ENCODE data around the gene ELMO2. TPM values are rescaled to one million over a fixed set of nuclear protein-coding genes. Genes with fewer than 3 reads are reported as not detected.

Gene ELMO2
- total and polyA plus RNA-seq, 9 of the 15 experiments (the other 6 are each of a cell fraction or from before 2014, with no cell fraction given), result 7.5 to 21.5 (median 15.9) TPM

DNA sequence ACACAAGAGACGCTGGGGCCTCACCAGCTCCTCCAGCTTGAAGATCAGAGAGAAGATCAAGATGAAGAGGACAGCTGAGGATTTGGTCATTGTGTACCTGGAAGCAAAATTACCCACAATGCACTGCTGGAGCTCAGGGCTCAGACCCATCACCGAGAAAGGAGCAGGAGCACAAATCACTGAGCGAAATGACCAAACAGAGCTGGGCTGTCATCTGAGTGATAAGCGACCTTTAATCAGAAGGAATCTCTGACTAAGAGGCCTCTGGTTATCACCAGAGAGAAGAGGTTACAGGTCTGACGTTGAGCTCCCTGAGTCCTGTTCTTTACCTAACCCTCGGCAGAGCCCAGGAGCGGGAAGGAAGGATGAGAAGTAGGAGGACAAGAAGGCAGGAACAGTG, 50.6 kb downstream of the ELMO2 start:
- WGBS (ENCODE audit: insufficient coverage, low coverage, missing lambda C conversion rate), result 25% methylated on average over 7 of the region's 7 CpGs
- CTCF ChIA-PET (ENCODE audit: low intra/inter-chr PET ratio), result no interaction called here
- BruUV-seq (replicated peaks), result no TSS peak
- TF ChIP-seq, protein P1, sequence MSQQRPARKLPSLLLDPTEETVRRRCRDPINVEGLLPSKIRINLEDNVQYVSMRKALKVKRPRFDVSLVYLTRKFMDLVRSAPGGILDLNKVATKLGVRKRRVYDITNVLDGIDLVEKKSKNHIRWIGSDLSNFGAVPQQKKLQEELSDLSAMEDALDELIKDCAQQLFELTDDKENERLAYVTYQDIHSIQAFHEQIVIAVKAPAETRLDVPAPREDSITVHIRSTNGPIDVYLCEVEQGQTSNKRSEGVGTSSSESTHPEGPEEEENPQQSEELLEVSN (IDR thresholded peaks at IDR 0.05; ENCODE audit: borderline replicate concordance in 1 of 2, extremely low read depth in 1 of 2, insufficient read depth in 1 of 2, insufficient read length in 1 of 2, low read depth in 1 of 2, low read length in 1 of 2, poor library complexity in 1 of 2, severe bottlenecking in 1 of 2), result no peak
- TF ChIP-seq CBFA2T3 (IDR thresholded peaks at IDR 0.05) (peak; percentile 61), DDX20 (tag; IDR thresholded peaks at IDR 0.05; ENCODE audit: low read depth) (no peak), ZNF143 (CRISPR knock-in tag; IDR thresholded peaks at IDR 0.05) (peak; percentile 49; the same call in 1 of the 2 replicates), CCAR2 (IDR thresholded peaks at IDR 0.05; ENCODE audit: low read depth, low read length) (no peak), ZFX (CRISPR knock-in tag; IDR thresholded peaks at IDR 0.05) (no peak), TBL1XR1 (IDR thresholded peaks at IDR 0.05; ENCODE audit: low read length in 2 of 2) (no peak), CSDE1 (IDR thresholded peaks at IDR 0.05) (no peak), FOSL1 (tag; conservative IDR thresholded peaks at IDR 0.05) (peak; percentile 83), KDM1A (IDR thresholded peaks at IDR 0.05) (peak; percentile 34 to 42; a peak in 2 of 4 replicates), CBX2 (IDR thresholded peaks at IDR 0.05; ENCODE audit: insufficient read depth, low read length, poor library complexity, severe bottlenecking) (no peak), ARID1B (IDR thresholded peaks at IDR 0.05) (peak; percentile 34; the same call in 1 of the 2 replicates), MEIS2 (IDR thresholded peaks at IDR 0.05; ENCODE audit: partially characterized antibody) (peak; percentile 58), RFX5 (IDR thresholded peaks at IDR 0.05; ENCODE audit: low read depth, low read length) (no peak), RBM34 (IDR thresholded peaks at IDR 0.05; ENCODE audit: borderline replicate concordance, insufficient read depth, low read length) (no peak)
- TF ChIP-seq, protein P2, sequence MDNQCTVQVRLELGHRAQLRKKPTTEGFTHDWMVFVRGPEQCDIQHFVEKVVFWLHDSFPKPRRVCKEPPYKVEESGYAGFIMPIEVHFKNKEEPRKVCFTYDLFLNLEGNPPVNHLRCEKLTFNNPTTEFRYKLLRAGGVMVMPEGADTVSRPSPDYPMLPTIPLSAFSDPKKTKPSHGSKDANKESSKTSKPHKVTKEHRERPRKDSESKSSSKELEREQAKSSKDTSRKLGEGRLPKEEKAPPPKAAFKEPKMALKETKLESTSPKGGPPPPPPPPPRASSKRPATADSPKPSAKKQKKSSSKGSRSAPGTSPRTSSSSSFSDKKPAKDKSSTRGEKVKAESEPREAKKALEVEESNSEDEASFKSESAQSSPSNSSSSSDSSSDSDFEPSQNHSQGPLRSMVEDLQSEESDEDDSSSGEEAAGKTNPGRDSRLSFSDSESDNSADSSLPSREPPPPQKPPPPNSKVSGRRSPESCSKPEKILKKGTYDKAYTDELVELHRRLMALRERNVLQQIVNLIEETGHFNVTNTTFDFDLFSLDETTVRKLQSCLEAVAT (IDR thresholded peaks at IDR 0.05), result no peak
- TF ChIP-seq, protein P3, sequence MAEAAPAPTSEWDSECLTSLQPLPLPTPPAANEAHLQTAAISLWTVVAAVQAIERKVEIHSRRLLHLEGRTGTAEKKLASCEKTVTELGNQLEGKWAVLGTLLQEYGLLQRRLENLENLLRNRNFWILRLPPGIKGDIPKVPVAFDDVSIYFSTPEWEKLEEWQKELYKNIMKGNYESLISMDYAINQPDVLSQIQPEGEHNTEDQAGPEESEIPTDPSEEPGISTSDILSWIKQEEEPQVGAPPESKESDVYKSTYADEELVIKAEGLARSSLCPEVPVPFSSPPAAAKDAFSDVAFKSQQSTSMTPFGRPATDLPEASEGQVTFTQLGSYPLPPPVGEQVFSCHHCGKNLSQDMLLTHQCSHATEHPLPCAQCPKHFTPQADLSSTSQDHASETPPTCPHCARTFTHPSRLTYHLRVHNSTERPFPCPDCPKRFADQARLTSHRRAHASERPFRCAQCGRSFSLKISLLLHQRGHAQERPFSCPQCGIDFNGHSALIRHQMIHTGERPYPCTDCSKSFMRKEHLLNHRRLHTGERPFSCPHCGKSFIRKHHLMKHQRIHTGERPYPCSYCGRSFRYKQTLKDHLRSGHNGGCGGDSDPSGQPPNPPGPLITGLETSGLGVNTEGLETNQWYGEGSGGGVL (CRISPR knock-in tag; IDR thresholded peaks at IDR 0.05), result no peak
- TF ChIP-seq, protein P4, sequence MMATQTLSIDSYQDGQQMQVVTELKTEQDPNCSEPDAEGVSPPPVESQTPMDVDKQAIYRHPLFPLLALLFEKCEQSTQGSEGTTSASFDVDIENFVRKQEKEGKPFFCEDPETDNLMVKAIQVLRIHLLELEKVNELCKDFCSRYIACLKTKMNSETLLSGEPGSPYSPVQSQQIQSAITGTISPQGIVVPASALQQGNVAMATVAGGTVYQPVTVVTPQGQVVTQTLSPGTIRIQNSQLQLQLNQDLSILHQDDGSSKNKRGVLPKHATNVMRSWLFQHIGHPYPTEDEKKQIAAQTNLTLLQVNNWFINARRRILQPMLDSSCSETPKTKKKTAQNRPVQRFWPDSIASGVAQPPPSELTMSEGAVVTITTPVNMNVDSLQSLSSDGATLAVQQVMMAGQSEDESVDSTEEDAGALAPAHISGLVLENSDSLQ (IDR thresholded peaks at IDR 0.05), result 0 out of 2 replicates have a peak, but pooled peaks have one; percentile 26

More for the DNA sequence above, 50.6 kb downstream of the ELMO2 start:
- in situ Hi-C loops (cut with MboI), result loop anchor here (10.0 kb wide), 1 partner anchor 319 kb away; no protein-coding TSS in a partner anchor
- intact Hi-C loops (cut with micrococcal nuclease), result no loop called here
- peaks cover 3% of the 10 kb centered on the region; the same call in 1 of the 3 replicates for H3K79me2 ChIP-seq (ENCODE audit: control insufficient read depth, insufficient read depth, low read length)
- peaks cover 26% of the 10 kb centered on the region for H4K20me1 ChIP-seq (replicated peaks; ENCODE audit: control insufficient read depth, insufficient read depth, low read length)
- H3K4me3 ChIP-seq, result no peak overlapping the region
- H3K27ac ChIP-seq (ENCODE audit: extremely low read depth, low read depth, low read length), result no peak overlapping the region
- H2AFZ ChIP-seq (ENCODE audit: low read depth, low read length), result no peak overlapping the region
- POLR2A ChIA-PET, result interaction anchor here (0.7 to 1.5 kb wide), 4 partner anchors 9 to 216 kb away, joined by 3 to 8 read pairs (median 5); no protein-coding TSS in a partner anchor
- no peaks in the 10 kb centered on the region for H3K27me3 ChIP-seq (ENCODE audit: control insufficient read depth in 2 of 2, insufficient read depth in 2 of 2, low read length in 2 of 2)
- peak; percentile 28; the same call in 1 of the 3 replicates for ATAC-seq
- H3K9me3 ChIP-seq (replicated peaks; ENCODE audit: control insufficient read depth, insufficient read depth, low read depth, low read length), result no peaks in the 10 kb centered on the region
- peak in 3 of 4 experiments; percentile 44 to 52 (median 44) for DNase-seq (ENCODE audit: extremely low read depth in 1 of 4, low spot score in 3 of 4)
- peaks cover 5 to 38% of the 10 kb centered on the region in 2 experiments for H3K4me1 ChIP-seq (replicated peaks in 1 of 2; ENCODE audit: control insufficient read depth in 2 of 2, insufficient read depth in 2 of 2, low read length in 2 of 2)
- H3K4me2 ChIP-seq (ENCODE audit: insufficient read depth, low read length), result no peak overlapping the region
- H3K9me1 ChIP-seq (ENCODE audit: control insufficient read depth, insufficient read depth, low read length), result peaks cover 8% of the 10 kb centered on the region
- H3K36me3 ChIP-seq (ENCODE audit: control insufficient read depth, insufficient read depth, low read length), result peaks cover 71% of the 10 kb centered on the region; the same call in 2 of the 3 replicates
- peak; percentile 79 for FAIRE-seq
- no peak overlapping the region for H3K9ac ChIP-seq (ENCODE audit: insufficient read depth in 1 of 2, low read depth in 2 of 2, low read length in 2 of 2)
